Erythroblast (primary cell): Measurements from ENCODE around the gene SAXO2.

Experiments used
- GATA1 ChIP-seq: IDR thresholded peaks from 2 replicates; pipeline ENCODE4 v1.6.1; 2011; ENCODE audit warnings: low read depth, mild to moderate bottlenecking, control low read depth, low read length, moderate library complexity
- POLR2A ChIP-seq: IDR thresholded peaks from 2 replicates; pipeline ENCODE4 v1.6.1; 2011; ENCODE audit warnings: mild to moderate bottlenecking, low read length

DNA sequence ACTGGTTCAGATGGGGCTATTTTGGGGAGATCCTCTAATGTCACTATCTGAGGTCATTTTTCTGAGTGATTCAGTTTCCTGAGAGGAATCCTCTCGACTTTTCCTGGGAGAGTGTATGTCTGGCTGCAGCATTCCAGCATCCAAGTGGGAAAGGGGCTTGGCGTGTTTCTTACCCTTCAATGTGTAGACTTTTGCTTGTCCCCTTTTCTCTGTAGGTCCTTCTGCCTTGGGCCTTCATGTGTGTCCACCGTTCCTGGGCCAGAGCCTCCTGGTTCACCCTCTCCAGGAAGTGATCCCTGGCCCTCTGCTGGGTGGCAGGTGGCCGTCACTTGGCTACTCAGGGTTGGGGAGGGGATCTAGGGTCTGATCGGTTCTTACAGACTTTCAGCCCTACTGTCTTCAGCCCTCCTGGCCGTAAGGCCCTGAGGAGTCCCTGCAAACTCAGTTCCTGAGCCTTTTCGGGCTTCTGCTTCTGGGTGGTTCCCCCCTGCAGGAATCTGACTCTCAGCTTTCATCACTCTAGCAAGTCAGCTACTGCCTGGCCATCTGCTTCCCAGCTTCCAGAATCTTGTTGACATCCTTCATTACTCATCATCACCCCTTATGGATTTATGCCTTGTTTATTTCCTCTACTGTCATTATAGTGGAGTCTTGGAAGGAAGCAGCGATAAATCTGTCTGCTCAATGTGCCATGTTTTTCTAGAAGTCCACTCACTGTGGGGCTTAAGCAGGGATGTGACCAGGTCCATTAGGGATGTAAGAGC, 50.1 kb downstream of the SAXO2 start:
- no peak for TF ChIP-seq POLR2A
- TF ChIP-seq GATA1, result no peak
